ENCODE data around the gene CYTH2. TPM values are rescaled to one million over a fixed set of nuclear protein-coding genes. Genes with fewer than 3 reads are reported as not detected.

The CYTH2 gene
- total RNA-seq, 1 experiment from 2014 or later = 72.6 TPM

DNA sequence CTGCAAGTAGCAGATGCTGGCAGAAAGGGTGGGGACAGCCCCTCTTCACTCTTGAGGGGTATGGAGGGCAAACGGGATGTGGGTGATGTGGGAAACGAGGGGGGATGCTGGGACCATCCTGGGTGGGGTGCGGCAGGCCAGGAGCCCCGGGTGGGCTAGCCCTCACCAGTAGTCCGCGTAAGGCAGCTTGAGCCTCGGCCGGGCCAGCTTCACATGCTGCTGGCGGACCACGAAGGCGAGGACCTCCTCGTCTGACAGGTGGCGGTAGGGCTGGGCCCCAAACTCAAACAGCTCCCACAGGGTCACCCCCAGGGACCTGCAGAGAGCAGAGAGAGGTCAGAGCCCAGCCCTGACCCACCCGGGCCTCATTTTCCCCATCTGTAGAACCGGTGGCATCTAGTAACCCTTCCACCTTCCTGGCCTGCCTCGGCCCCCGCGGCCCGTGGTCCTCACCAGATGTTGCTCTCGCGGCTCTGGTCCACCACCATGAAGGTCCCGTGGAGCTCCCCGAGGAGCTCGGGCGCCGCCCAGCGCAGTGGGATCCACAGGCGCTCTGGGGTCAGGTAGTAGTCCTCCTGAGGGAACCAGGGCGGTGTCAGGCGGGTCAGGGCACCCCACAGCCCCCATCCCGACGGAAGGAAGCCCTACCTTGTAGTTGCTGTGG, 31.8 kb downstream of the CYTH2 start (continued):
- TF ChIP-seq, protein P1, sequence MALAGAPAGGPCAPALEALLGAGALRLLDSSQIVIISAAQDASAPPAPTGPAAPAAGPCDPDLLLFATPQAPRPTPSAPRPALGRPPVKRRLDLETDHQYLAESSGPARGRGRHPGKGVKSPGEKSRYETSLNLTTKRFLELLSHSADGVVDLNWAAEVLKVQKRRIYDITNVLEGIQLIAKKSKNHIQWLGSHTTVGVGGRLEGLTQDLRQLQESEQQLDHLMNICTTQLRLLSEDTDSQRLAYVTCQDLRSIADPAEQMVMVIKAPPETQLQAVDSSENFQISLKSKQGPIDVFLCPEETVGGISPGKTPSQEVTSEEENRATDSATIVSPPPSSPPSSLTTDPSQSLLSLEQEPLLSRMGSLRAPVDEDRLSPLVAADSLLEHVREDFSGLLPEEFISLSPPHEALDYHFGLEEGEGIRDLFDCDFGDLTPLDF (CRISPR knock-in tag; IDR thresholded peaks at IDR 0.05) = 0 out of 2 replicates have a peak, but pooled peaks have one; percentile 56
- no peak for TF ChIP-seq ATF1 (CRISPR knock-in tag; IDR thresholded peaks at IDR 0.05)

- ChIA-PET CTCF (interaction anchor here (0.6 to 2.1 kb wide), 33 partner anchors 9 to 1045 kb away, joined by 3 to 53 read pairs (median 4); partner anchors contain the start of genes GRIN2D, KDELR1 and TMEM143), POLR2A (interaction anchor here (0.6 to 1.1 kb wide), 6 partner anchors 9 to 118 kb away, joined by 3 to 11 read pairs (median 4); partner anchors contain the start of genes RPL18 and SPHK2)
- peaks cover 6% of the 10 kb centered on the region for H3K27me3 Mint-ChIP-seq (ENCODE audit: low read depth)
- no peaks in the 10 kb centered on the region for H3K36me3 Mint-ChIP-seq
- ATAC-seq (peak; percentile 87), DNase-seq (ENCODE audit: low spot score) (peak; percentile 100)
- H3K4me1 Mint-ChIP-seq = peaks cover 15% of the 10 kb centered on the region
- no peak for TF ChIP-seq JUN (CRISPR knock-in tag; IDR thresholded peaks at IDR 0.05)
- TF ChIP-seq USF1 (CRISPR knock-in tag; IDR thresholded peaks at IDR 0.05) = peak; percentile 90
- peak; percentile 52; the same call in 1 of the 2 replicates for TF ChIP-seq FOXK1 (CRISPR knock-in tag; IDR thresholded peaks at IDR 0.05)
- TF ChIP-seq, protein P2, sequence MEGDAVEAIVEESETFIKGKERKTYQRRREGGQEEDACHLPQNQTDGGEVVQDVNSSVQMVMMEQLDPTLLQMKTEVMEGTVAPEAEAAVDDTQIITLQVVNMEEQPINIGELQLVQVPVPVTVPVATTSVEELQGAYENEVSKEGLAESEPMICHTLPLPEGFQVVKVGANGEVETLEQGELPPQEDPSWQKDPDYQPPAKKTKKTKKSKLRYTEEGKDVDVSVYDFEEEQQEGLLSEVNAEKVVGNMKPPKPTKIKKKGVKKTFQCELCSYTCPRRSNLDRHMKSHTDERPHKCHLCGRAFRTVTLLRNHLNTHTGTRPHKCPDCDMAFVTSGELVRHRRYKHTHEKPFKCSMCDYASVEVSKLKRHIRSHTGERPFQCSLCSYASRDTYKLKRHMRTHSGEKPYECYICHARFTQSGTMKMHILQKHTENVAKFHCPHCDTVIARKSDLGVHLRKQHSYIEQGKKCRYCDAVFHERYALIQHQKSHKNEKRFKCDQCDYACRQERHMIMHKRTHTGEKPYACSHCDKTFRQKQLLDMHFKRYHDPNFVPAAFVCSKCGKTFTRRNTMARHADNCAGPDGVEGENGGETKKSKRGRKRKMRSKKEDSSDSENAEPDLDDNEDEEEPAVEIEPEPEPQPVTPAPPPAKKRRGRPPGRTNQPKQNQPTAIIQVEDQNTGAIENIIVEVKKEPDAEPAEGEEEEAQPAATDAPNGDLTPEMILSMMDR (IDR thresholded peaks at IDR 0.05) = no peak
- no peak for TF ChIP-seq GRHL2 (CRISPR knock-in tag; IDR thresholded peaks at IDR 0.05; ENCODE audit: insufficient replicate concordance, severe bottlenecking)
- 0 out of 2 replicates have a peak, but pooled peaks have one; percentile 43 for TF ChIP-seq SP1 (CRISPR knock-in tag; conservative IDR thresholded peaks at IDR 0.05)
- TF ChIP-seq, protein P3, sequence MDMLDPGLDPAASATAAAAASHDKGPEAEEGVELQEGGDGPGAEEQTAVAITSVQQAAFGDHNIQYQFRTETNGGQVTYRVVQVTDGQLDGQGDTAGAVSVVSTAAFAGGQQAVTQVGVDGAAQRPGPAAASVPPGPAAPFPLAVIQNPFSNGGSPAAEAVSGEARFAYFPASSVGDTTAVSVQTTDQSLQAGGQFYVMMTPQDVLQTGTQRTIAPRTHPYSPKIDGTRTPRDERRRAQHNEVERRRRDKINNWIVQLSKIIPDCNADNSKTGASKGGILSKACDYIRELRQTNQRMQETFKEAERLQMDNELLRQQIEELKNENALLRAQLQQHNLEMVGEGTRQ (CRISPR knock-in tag; IDR thresholded peaks at IDR 0.05) = peak; percentile 94
- peak overlapping the region; percentile 67 for H3K4me3 Mint-ChIP-seq
- H3K27ac Mint-ChIP-seq = peak overlapping the region; percentile 98
- no peaks in the 10 kb centered on the region for H3K9me3 Mint-ChIP-seq
Observed at GRCh38 chr19:48501494-48502349, 32.6 kb downstream of the CYTH2 start.

DNA sequence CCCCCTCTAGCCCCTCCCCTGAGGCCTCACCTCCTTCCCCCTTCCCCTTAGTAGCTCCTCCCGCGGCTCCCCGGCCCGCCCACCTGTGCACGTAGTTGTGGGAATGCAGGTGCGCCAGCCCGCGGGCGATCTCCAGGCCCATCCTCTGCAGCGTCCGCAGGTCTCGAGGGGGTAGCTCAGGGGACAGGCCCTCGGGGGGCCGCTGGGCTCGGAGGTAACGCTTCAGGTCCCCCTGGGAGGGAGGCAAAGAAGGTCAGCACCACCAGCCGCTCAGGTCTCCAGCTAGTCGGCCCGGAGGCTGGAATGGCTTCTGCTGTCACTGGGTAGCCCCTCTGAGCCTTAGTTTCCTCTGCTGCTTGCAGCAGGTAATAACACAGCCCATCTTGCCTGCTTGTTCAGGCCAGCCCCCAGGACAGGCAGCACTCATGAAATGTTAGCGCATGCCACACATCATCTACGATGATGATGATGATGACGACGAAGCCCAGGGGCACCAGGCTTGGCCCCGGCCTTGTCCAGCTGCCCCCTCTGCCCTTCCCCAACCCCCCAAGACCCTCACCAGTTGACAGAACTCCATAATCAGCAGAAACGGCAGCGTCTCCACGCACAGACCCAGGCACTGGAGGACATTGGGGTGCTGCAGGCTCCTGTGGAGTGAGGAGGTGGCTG, 33.3 kb downstream of the CYTH2 start:
- H3K36me3 Mint-ChIP-seq = no peaks in the 10 kb centered on the region; the same call in 1 of the 2 replicates
- peak overlapping the region; percentile 76 for H3K27ac Mint-ChIP-seq
- peaks cover 15% of the 10 kb centered on the region for H3K4me1 Mint-ChIP-seq
- no peak for ATAC-seq
- ChIA-PET POLR2A (interaction anchor here (0.6 to 1.1 kb wide), 7 partner anchors 9 to 117 kb away, joined by 3 to 11 read pairs (median 4); partner anchors contain the start of genes RPL18 and SPHK2), CTCF (interaction anchor here (0.6 to 1.2 kb wide), 31 partner anchors 8 to 1044 kb away, joined by 3 to 53 read pairs (median 4); partner anchors contain the start of genes GRIN2D, KDELR1 and TMEM143)
- peak overlapping the region; percentile 50 for H3K4me3 Mint-ChIP-seq
- TF ChIP-seq, protein P4, sequence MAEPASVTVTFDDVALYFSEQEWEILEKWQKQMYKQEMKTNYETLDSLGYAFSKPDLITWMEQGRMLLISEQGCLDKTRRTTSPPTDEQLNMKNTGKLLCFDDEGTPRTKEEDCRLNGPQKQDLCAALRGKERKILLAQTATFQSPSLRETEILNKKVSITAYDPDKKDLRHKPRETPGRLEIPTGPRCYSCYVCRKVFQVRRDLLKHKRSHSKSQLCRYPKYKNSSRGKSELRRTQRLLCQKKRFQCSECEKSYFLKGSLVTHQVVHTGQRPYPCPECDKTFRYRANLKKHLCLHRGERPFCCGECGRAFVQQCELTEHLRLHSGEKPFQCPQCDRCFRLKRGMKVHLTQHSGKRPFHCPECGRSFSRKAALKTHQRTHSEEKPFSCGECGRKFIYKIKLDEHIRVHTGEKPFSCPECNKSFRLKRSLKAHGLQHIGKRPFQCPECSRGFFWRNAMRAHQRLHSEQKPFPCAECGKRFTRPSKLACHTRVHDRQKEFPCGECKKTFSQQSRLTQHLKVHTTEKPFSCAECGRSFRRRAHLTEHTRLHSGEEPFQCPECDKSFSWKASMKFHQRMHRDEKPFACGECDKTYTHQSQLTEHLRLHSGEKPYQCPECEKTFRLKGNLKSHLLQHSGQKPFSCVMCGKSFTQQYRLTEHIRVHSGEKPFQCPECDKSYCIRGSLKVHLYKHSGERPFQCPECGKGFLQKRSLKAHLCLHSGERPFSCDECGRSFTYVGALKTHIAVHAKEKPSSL (CRISPR knock-in tag; conservative IDR thresholded peaks at IDR 0.05) = no peak
- TF ChIP-seq FOXK1 (CRISPR knock-in tag; IDR thresholded peaks at IDR 0.05) (peak; percentile 50; the same call in 1 of the 2 replicates), TEAD4 (CRISPR knock-in tag; IDR thresholded peaks at IDR 0.05) (no peak), ZNF121 (CRISPR knock-in tag; IDR thresholded peaks at IDR 0.05) (no peak), ERG (CRISPR knock-in tag; IDR thresholded peaks at IDR 0.05) (0 out of 2 replicates have a peak, but pooled peaks have one; percentile 38)
- TF ChIP-seq, protein P5, sequence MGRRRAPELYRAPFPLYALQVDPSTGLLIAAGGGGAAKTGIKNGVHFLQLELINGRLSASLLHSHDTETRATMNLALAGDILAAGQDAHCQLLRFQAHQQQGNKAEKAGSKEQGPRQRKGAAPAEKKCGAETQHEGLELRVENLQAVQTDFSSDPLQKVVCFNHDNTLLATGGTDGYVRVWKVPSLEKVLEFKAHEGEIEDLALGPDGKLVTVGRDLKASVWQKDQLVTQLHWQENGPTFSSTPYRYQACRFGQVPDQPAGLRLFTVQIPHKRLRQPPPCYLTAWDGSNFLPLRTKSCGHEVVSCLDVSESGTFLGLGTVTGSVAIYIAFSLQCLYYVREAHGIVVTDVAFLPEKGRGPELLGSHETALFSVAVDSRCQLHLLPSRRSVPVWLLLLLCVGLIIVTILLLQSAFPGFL (CRISPR knock-in tag; IDR thresholded peaks at IDR 0.05; ENCODE audit: borderline replicate concordance) = no peak
- TF ChIP-seq, protein P3 (CRISPR knock-in tag; IDR thresholded peaks at IDR 0.05) = no peak
- peaks cover 9% of the 10 kb centered on the region for H3K27me3 Mint-ChIP-seq (ENCODE audit: low read depth)
- H3K9me3 Mint-ChIP-seq = no peaks in the 10 kb centered on the region
- no peak for DNase-seq (ENCODE audit: low spot score)

All from WTC11 (cell line).